ENCODE data around the gene UBR4.

DNA sequence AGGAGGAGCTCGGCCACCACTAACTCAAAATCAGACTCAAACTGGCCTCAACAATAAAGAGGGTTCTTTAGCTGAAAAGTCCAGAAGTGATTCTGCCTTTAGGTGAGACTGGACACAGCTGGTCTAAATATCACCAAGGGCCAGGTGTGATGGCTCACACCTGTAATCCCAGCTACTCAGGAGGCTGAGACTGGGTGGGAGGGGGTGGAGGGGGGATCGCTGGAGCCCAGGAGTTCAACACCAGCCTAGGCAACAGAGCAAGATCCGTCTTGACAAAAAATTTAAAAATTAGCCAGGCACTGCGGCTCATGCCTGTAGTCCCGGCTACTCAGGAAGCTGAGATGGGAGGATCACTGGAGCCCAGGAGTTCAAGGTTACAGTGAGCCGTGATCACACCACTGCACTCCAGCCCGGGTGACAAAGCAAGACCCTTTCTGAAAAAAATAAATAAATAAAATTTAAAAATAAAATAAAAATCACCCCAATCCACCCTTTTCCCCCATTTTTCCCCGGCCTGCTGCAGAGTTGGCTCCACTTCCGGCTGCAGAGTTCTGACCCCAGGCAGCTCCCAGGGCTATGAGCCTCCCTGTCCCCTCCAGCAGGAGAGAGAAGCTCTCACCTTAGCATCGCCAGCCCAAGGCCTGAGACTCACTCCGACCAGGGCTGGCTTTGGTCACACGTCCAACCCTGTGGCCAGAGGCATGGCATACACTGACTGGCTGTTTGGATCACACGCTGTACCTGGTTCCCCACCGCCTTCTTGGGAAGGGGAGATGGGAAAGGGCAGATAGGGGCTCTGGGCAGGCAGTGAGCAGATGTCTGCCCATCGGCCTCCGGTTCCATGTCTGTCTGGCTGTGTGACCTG lies 166.3 kb downstream of the UBR4 start:
- TF ChIP-seq EZH2phosphoT487 (IDR thresholded peaks at IDR 0.05; ENCODE audit: low read length) = no peak
- TF ChIP-seq, protein P1, sequence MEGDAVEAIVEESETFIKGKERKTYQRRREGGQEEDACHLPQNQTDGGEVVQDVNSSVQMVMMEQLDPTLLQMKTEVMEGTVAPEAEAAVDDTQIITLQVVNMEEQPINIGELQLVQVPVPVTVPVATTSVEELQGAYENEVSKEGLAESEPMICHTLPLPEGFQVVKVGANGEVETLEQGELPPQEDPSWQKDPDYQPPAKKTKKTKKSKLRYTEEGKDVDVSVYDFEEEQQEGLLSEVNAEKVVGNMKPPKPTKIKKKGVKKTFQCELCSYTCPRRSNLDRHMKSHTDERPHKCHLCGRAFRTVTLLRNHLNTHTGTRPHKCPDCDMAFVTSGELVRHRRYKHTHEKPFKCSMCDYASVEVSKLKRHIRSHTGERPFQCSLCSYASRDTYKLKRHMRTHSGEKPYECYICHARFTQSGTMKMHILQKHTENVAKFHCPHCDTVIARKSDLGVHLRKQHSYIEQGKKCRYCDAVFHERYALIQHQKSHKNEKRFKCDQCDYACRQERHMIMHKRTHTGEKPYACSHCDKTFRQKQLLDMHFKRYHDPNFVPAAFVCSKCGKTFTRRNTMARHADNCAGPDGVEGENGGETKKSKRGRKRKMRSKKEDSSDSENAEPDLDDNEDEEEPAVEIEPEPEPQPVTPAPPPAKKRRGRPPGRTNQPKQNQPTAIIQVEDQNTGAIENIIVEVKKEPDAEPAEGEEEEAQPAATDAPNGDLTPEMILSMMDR (IDR thresholded peaks at IDR 0.05; ENCODE audit: low read length) = no peak
- TF ChIP-seq EZH2 (optimal IDR thresholded peaks at IDR 0.05; ENCODE audit: low read depth, low read length) = no peak
